ENCODE results near the gene EMC7. TPM values are rescaled to one million over a fixed set of nuclear protein-coding genes. Genes with fewer than 3 reads are reported as not detected.

EMC7 gene
- total RNA-seq, 4 donors from 2014 or later, result 1.8 to 39.7 (median 24.5) TPM

GRCh38 chr15:34049112-34049511 is 52.5 kb downstream of the EMC7 start:
- TF ChIP-seq EP300 (IDR thresholded peaks at IDR 0.05; ENCODE audit: low read depth), result no peak
- in situ Hi-C loops (cut with MboI; ENCODE audit: low pct_ligation_motif_present in 1 of 4, low pct_unique_long_range_greater_than_20kb in 1 of 4, low sequenced_read_pairs in 3 of 4), result no loop called here
- no peaks in the 10 kb centered on the region for H3K27me3 ChIP-seq
- 96 to 100% methylated on average over 2 of the region's 2 CpGs for WGBS, 2 donors (ENCODE audit: low coverage in 1 of 2)
- intact Hi-C loops (cut with DNase I; ENCODE audit: low total_unique reads), result no loop called here
- H3K36me3 ChIP-seq, result no peaks in the 10 kb centered on the region
- no peaks in the 10 kb centered on the region for H3K4me1 ChIP-seq
- H3K4me3 ChIP-seq, result no peak overlapping the region
- H3K9me3 ChIP-seq, result peaks cover 11 to 13% of the 10 kb centered on the region in 2 donors
- H3K27ac ChIP-seq, result no peak overlapping the region
- DNase-seq, result no peak

GRCh38 chr15:34047893-34048775 is 53.5 kb downstream of the EMC7 start:
- no peak overlapping the region for H3K27ac ChIP-seq
- in situ Hi-C loops (cut with MboI; ENCODE audit: low pct_ligation_motif_present in 1 of 4, low pct_unique_long_range_greater_than_20kb in 1 of 4, low sequenced_read_pairs in 3 of 4) (no loop called here), intact Hi-C loops (cut with DNase I; ENCODE audit: low total_unique reads) (no loop called here)
- no peak overlapping the region for H3K4me3 ChIP-seq
- H3K4me1 ChIP-seq, result no peaks in the 10 kb centered on the region
- no peaks in the 10 kb centered on the region for H3K36me3 ChIP-seq
- no peaks in the 10 kb centered on the region for H3K27me3 ChIP-seq
- 80% methylated on average over 10 of the region's 10 CpGs; no CpG with 5 or more reads in 1 of the 2 donors for WGBS, 2 donors (ENCODE audit: low coverage in 1 of 2)
- peaks cover 11 to 13% of the 10 kb centered on the region in 2 donors for H3K9me3 ChIP-seq
- DNase-seq, result no peak
- TF ChIP-seq POLR2A (IDR thresholded peaks at IDR 0.05) (no peak), EP300 (IDR thresholded peaks at IDR 0.05; ENCODE audit: low read depth) (no peak), CTCF (IDR thresholded peaks at IDR 0.05) (no peak), POLR2AphosphoS5 (IDR thresholded peaks at IDR 0.05) (no peak)

- no peaks in the 10 kb centered on the region for H3K36me3 ChIP-seq
- no peak overlapping the region for H3K4me3 ChIP-seq
- no peaks in the 10 kb centered on the region for H3K27me3 ChIP-seq
- no peak for DNase-seq
- H3K9me3 ChIP-seq, result peaks cover 11 to 13% of the 10 kb centered on the region in 2 donors
- intact Hi-C loops (cut with DNase I; ENCODE audit: low total_unique reads), result no loop called here
- no peak for TF ChIP-seq POLR2A (IDR thresholded peaks at IDR 0.05)
- TF ChIP-seq EP300 (IDR thresholded peaks at IDR 0.05; ENCODE audit: low read depth), result no peak
- no peak for TF ChIP-seq POLR2AphosphoS5 (IDR thresholded peaks at IDR 0.05)
- TF ChIP-seq CTCF (IDR thresholded peaks at IDR 0.05), result no peak
- no peaks in the 10 kb centered on the region for H3K4me1 ChIP-seq
- 79 to 91% methylated on average over 3 to 16 of the region's 16 CpGs for WGBS, 2 donors (ENCODE audit: low coverage in 1 of 2)
- in situ Hi-C loops (cut with MboI; ENCODE audit: low pct_ligation_motif_present in 1 of 4, low pct_unique_long_range_greater_than_20kb in 1 of 4, low sequenced_read_pairs in 3 of 4), result no loop called here
- no peak overlapping the region for H3K27ac ChIP-seq
Measured at GRCh38 chr15:34046471-34047145, 55.1 kb downstream of the EMC7 start.

- 71 to 93% methylated on average over 2 of the region's 2 CpGs for WGBS, 2 donors (ENCODE audit: low coverage in 1 of 2)
- no peak for DNase-seq
- Histone ChIP-seq H3K4me3 (no peak overlapping the region), H3K27ac (no peak overlapping the region), H3K36me3 (no peaks in the 10 kb centered on the region), H3K4me1 (peaks cover 6 to 12% (median 8%) of the 10 kb centered on the region in 4 donors), H3K27me3 (no peaks in the 10 kb centered on the region), H3K9me3 (no peaks in the 10 kb centered on the region)
- intact Hi-C loops (cut with DNase I; ENCODE audit: low total_unique reads) (no loop called here), in situ Hi-C loops (cut with MboI; ENCODE audit: low pct_ligation_motif_present in 1 of 4, low pct_unique_long_range_greater_than_20kb in 1 of 4, low sequenced_read_pairs in 3 of 4) (no loop called here)
- TF ChIP-seq POLR2A (IDR thresholded peaks at IDR 0.05) (no peak), CTCF (IDR thresholded peaks at IDR 0.05) (no peak), EP300 (IDR thresholded peaks at IDR 0.05; ENCODE audit: low read depth) (no peak), POLR2AphosphoS5 (IDR thresholded peaks at IDR 0.05) (no peak)
Measured at GRCh38 chr15:34043813-34044212, 57.8 kb downstream of the EMC7 start.
